KMS-11 (cell line): Measurements from ENCODE around the gene PRMT7.

Source experiments
- H2AFZ ChIP-seq: fragments of 200-600 bp; sonication (generic); 2 replicates; pipeline ENCODE4 v1.6.1; 2016; ENCODE audit warnings: antibody characterized with exemption, mixed run types, low read depth
- H3K27ac ChIP-seq: fragments of 200-600 bp; sonication (generic); 2 replicates; pipeline ENCODE4 v1.6.1; 2016; ENCODE audit warnings: mild to moderate bottlenecking, mixed run types
- H3K27me3 ChIP-seq: fragments of 200-600 bp; sonication (generic); 2 replicates; pipeline ENCODE4 v1.6.1; 2017; ENCODE audit warnings: mild to moderate bottlenecking, low read depth, mixed run types, moderate library complexity; ENCODE audit not compliant: insufficient read depth
- H3K36me3 ChIP-seq: fragments of 200-600 bp; sonication (generic); 2 replicates; pipeline ENCODE4 v1.6.1; 2017; ENCODE audit warnings: mild to moderate bottlenecking, mixed run types; ENCODE audit not compliant: insufficient read depth
- H3K4me1 ChIP-seq: fragments of 200-600 bp; sonication (generic); 2 replicates; pipeline ENCODE4 v1.6.1; 2016; ENCODE audit warnings: mild to moderate bottlenecking, low read depth, mixed run types; ENCODE audit not compliant: poor library complexity, severe bottlenecking
- H3K4me2 ChIP-seq: fragments of 200-600 bp; sonication (generic); 2 replicates; pipeline ENCODE4 v1.7.0; 2016; ENCODE audit warnings: mild to moderate bottlenecking, mixed run types
- H3K4me3 ChIP-seq: fragments of 200-600 bp; sonication (generic); IDR thresholded peaks from 2 replicates; pipeline ENCODE4 v1.6.1; 2017; ENCODE audit warnings: low read depth, low read length, mixed read lengths; ENCODE audit not compliant: insufficient read depth
- H3K79me2 ChIP-seq: fragments of 200-600 bp; sonication (generic); 2 replicates; pipeline ENCODE4 v1.6.1; 2016; ENCODE audit warnings: low read depth, mixed run types; ENCODE audit not compliant: insufficient read depth
- H3K9ac ChIP-seq: fragments of 200-600 bp; sonication (generic); 2 replicates; pipeline ENCODE4 v1.6.1; 2016; ENCODE audit warnings: mild to moderate bottlenecking, mixed run types
- H4K20me1 ChIP-seq: fragments of 200-600 bp; sonication (generic); 2 replicates; pipeline ENCODE4 v1.6.1; 2016; ENCODE audit warnings: mild to moderate bottlenecking, mixed run types; ENCODE audit not compliant: insufficient read depth
- TF ChIP-seq, protein P1 (sequence below): fragments of 200-600 bp; sonication (generic); conservative IDR thresholded peaks from 2 replicates; pipeline ENCODE4 v1.6.1; 2017; ENCODE audit warnings: low read depth, mild to moderate bottlenecking, antibody characterized with exemption, low read length, moderate library complexity, mixed read lengths

PRMT7 gene

GRCh38 chr16:68393333-68393732 lies 82.5 kb downstream of the PRMT7 start:
- TF ChIP-seq, protein P1, sequence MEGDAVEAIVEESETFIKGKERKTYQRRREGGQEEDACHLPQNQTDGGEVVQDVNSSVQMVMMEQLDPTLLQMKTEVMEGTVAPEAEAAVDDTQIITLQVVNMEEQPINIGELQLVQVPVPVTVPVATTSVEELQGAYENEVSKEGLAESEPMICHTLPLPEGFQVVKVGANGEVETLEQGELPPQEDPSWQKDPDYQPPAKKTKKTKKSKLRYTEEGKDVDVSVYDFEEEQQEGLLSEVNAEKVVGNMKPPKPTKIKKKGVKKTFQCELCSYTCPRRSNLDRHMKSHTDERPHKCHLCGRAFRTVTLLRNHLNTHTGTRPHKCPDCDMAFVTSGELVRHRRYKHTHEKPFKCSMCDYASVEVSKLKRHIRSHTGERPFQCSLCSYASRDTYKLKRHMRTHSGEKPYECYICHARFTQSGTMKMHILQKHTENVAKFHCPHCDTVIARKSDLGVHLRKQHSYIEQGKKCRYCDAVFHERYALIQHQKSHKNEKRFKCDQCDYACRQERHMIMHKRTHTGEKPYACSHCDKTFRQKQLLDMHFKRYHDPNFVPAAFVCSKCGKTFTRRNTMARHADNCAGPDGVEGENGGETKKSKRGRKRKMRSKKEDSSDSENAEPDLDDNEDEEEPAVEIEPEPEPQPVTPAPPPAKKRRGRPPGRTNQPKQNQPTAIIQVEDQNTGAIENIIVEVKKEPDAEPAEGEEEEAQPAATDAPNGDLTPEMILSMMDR: no peak
- Histone ChIP-seq H3K9ac (no peak overlapping the region), H2AFZ (no peak overlapping the region), H4K20me1 (no peaks in the 10 kb centered on the region), H3K27me3 (no peaks in the 10 kb centered on the region), H3K36me3 (no peaks in the 10 kb centered on the region), H3K79me2 (no peaks in the 10 kb centered on the region), H3K4me3 (no peak overlapping the region), H3K4me2 (no peak overlapping the region), H3K27ac (no peak overlapping the region), H3K4me1 (peaks cover 15% of the 10 kb centered on the region)

GRCh38 chr16:68395167-68395786 lies 84.5 kb downstream of the PRMT7 start:
- peaks cover 12% of the 10 kb centered on the region for H3K4me1 ChIP-seq

GRCh38 chr16:68395815-68396214 lies 85.0 kb downstream of the PRMT7 start:
- no peak overlapping the region for H3K4me2 ChIP-seq
- H3K36me3 ChIP-seq: no peaks in the 10 kb centered on the region
- TF ChIP-seq, protein P1: no peak
- no peaks in the 10 kb centered on the region for H3K79me2 ChIP-seq
- no peak overlapping the region for H3K9ac ChIP-seq
- no peaks in the 10 kb centered on the region for H3K27me3 ChIP-seq
- no peaks in the 10 kb centered on the region for H4K20me1 ChIP-seq
- no peak overlapping the region for H3K27ac ChIP-seq
- no peak overlapping the region for H3K4me3 ChIP-seq
- no peak overlapping the region for H2AFZ ChIP-seq
- peaks cover 12% of the 10 kb centered on the region for H3K4me1 ChIP-seq

More at GRCh38 chr16:68395167-68395786, 84.5 kb downstream of the PRMT7 start:
- Histone ChIP-seq H3K27me3 (no peaks in the 10 kb centered on the region), H3K4me2 (no peak overlapping the region), H3K27ac (no peak overlapping the region), H3K9ac (no peak overlapping the region), H3K4me3 (no peak overlapping the region), H4K20me1 (no peaks in the 10 kb centered on the region), H3K36me3 (no peaks in the 10 kb centered on the region), H3K79me2 (no peaks in the 10 kb centered on the region), H2AFZ (no peak overlapping the region)
- TF ChIP-seq, protein P1: no peak

- TF ChIP-seq, protein P1: peak; percentile 71
- H3K4me3 ChIP-seq: no peak overlapping the region
- H3K4me2 ChIP-seq: no peak overlapping the region
- H3K27ac ChIP-seq: no peak overlapping the region
- H3K4me1 ChIP-seq: peaks cover 12% of the 10 kb centered on the region
- no peaks in the 10 kb centered on the region for H3K79me2 ChIP-seq
- H4K20me1 ChIP-seq: no peaks in the 10 kb centered on the region
- H3K27me3 ChIP-seq: no peaks in the 10 kb centered on the region
- no peaks in the 10 kb centered on the region for H3K36me3 ChIP-seq
- H3K9ac ChIP-seq: no peak overlapping the region
- no peak overlapping the region for H2AFZ ChIP-seq
Measured at GRCh38 chr16:68396481-68396880, 85.7 kb downstream of the PRMT7 start.
